GM12874 (cell line): Measurements from ENCODE around the gene RTN4RL2.

ENCODE experiments used
- CTCF ChIP-seq: IDR thresholded peaks from 2 replicates; pipeline ENCODE4 v1.5.1; 2011; ENCODE audit warnings: low read depth, mild to moderate bottlenecking, control low read depth, low read length, moderate library complexity; ENCODE audit not compliant: insufficient read depth

The RTN4RL2 gene

GRCh38 chr11:57460758-57461749, 726 bp downstream of the RTN4RL2 start:
- TF ChIP-seq CTCF = no peak

- no peak for TF ChIP-seq CTCF
These were observed 1.6 kb downstream of the RTN4RL2 start for GRCh38 chr11:57461841-57462489.

- no peak for TF ChIP-seq CTCF
These were observed 2.3 kb downstream of the RTN4RL2 start for GRCh38 chr11:57462597-57462996.

DNA sequence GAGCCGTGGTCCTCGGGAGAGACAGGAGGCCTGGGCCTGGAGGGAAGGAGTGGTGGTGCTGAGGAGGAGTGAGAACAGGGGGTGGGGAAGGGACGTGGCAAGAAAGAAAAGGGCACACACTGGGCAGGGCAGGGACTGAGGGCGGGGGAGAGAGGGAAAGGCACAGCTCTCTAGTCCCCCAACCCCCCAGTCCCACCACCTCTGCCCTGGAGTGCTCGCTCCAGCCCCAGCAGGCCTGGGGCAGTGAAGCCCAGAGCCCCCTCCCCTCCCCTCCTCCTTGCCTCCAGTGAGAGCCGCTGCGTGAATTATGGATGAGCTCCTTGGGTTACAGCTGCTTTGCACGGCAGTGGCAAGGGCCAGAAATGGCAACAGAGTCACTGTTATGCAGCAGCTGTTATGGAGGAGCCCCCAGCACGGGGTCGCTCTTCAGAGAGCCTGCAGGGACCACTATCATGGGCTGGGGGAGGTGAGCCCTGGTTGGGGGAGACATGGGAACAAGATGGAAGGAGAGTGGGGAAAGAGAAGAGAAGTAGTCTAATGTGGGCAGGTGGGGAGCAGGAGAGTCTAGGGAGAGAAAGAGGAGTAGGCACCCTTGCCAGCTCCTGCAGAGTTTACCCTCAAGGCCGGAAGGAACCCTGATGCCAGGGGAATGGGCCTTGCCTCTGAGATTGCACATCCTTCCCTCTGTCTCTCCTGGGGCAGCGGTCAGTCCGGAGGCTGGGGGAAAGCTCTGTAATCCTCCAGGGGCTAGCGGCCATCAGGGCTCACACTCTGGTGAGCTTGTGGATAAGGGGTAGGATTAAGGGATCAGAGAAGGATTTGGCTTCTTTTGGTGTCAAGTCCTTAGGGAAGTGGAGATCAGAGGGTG, 3.6 kb downstream of the RTN4RL2 start:
- no peak for TF ChIP-seq CTCF

DNA sequence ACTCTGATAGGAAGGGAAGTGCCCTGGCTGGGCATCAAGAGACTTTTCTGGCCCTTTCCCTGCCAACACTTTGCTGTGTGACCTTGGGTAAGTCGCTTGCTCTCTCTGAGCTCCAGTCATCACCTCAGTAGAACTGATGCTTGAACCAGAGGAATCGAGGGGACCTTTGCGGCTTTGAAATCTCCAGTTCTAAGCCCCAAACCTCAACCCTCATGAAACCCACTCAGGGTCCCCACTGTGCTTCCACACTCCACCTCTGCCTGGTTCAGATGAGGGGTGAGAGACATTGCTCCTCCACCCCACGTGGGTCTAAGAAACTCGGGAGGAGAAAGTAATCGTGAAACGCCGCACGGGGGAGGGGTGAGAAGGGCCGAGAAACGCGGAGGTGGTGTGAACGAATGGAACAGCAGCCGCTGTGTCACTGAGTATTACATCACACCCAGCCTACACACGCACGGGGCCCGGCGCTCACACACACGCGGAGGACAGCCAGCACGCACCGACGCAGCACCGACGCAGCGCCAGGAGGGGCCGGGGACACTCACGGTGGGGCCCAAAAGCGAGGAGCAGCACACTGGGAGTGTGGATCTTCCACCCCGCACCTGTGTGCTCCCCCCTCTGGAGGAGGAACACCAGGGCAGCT, 4.3 kb downstream of the RTN4RL2 start:
- TF ChIP-seq CTCF = no peak

DNA sequence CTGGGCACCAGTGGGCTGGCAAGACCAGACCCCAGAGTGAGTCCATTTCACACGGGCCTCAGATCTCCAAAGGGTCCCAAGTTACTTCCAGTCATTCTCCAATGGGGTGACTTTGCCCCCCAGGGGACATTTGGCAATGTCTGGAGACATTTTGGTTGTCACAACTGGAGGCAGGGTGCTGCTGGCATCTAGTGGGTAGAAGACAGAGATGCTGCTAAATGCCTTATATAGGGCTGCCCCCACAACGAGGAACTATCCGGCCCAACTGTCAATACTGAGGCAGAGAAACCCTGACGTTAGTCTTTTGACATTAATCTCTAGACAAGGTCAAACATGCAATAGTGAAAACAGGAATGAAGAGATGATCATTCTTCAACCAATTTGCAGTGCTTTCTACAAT, 6.4 kb downstream of the RTN4RL2 start:
- TF ChIP-seq CTCF = no peak
